IMR-90 (cell line): ENCODE results near the gene FAM83E. TPM values are rescaled to one million over a fixed set of nuclear protein-coding genes. Genes with fewer than 3 reads are reported as not detected.
A peak's percentile ranks its signal among the peaks of the same experiment; 100 is the strongest.

Experiments used
- ATAC-seq: fragments of 200-7000 bp; cut with Tn5 transposase; 2 replicates; pipeline ENCODE4 v1.9.1; 2020; ENCODE audit warnings: low read depth, mild to moderate bottlenecking, moderate library complexity
- BruUV-seq: library from RNA; stranded (reverse); fragments of 400-500 nt; replicated peaks from 2 replicates; lab custom pipeline; 2021; lab: Mats Ljungman, UMichigan
- CTCF ChIA-PET: fragments of 300-600 bp; formaldehyde crosslinking; extraction: SDS; loops from one replicate; lab custom pipeline; 2021; ENCODE audit warnings: antibody characterized with exemption; lab: Yijun Ruan, JAX
- POLR2A ChIA-PET: fragments of 300-600 bp; sonication (Branson Sonifier 250); formaldehyde crosslinking; loops from one replicate; lab custom pipeline; 2022; ENCODE audit warnings: antibody characterized with exemption; ENCODE audit not compliant: unreplicated experiment; lab: Charles Lee
- DNase-seq: peaks from one replicate; pipeline ENCODE4 v3.0.0; 2013
- H2AFZ ChIP-seq: replicated peaks from 2 replicates; pipeline ENCODE3; 2013; ENCODE audit warnings: low read length, mild to moderate bottlenecking; ENCODE audit not compliant: poor library complexity
- H2AK5ac ChIP-seq: 2 replicates; pipeline ENCODE4 v1.6.1; 2013; ENCODE audit warnings: low read depth, low read length, inconsistent platforms
- H2AK9ac ChIP-seq: replicated peaks from 2 replicates; pipeline ENCODE3; 2013; ENCODE audit warnings: mild to moderate bottlenecking, low read depth, low read length, moderate library complexity; ENCODE audit not compliant: poor library complexity
- H2BK120ac ChIP-seq: 2 replicates; pipeline ENCODE4 v1.6.1; 2013; ENCODE audit warnings: low read depth, low read length, inconsistent platforms
- H2BK15ac ChIP-seq: 3 replicates; pipeline ENCODE4 v1.6.1; 2013; ENCODE audit warnings: low read depth, low read length, inconsistent platforms
- H2BK20ac ChIP-seq: 2 replicates; pipeline ENCODE4 v1.6.1; 2013; ENCODE audit warnings: low read depth, mild to moderate bottlenecking, inconsistent platforms, low read length, moderate library complexity
- H2BK5ac ChIP-seq: 2 replicates; pipeline ENCODE4 v1.6.1; 2013; ENCODE audit warnings: mild to moderate bottlenecking, low read depth, low read length, inconsistent platforms; ENCODE audit not compliant: poor library complexity, severe bottlenecking
- H3K14ac ChIP-seq: replicated peaks from 2 replicates; pipeline ENCODE4 v1.6.1; 2013; ENCODE audit warnings: low read depth, low read length, inconsistent platforms
- H3K18ac ChIP-seq: 2 replicates; pipeline ENCODE4 v1.6.1; 2013; ENCODE audit warnings: low read depth, low read length, control low read depth
- H3K23ac ChIP-seq: 2 replicates; pipeline ENCODE4 v1.6.1; 2013; ENCODE audit warnings: low read depth, low read length, inconsistent platforms
- H3K27ac ChIP-seq: 2 replicates; pipeline ENCODE4 v1.5.1; 2013; ENCODE audit warnings: mild to moderate bottlenecking, control low read depth, low read length; ENCODE audit not compliant: insufficient read depth
- H3K27me3 ChIP-seq: 2 replicates; pipeline ENCODE4 v1.6.1; 2013; ENCODE audit warnings: low read length; ENCODE audit not compliant: control insufficient read depth, insufficient read depth
- H3K36me3 ChIP-seq: 2 replicates; pipeline ENCODE4 v1.6.1; 2013; ENCODE audit warnings: low read length, mixed read lengths; ENCODE audit not compliant: control insufficient read depth, insufficient read depth
- H3K4ac ChIP-seq: 2 replicates; pipeline ENCODE4 v1.6.1; 2013; ENCODE audit warnings: low read depth, low read length, inconsistent platforms
- H3K4me1 ChIP-seq: 2 replicates; pipeline ENCODE4 v1.6.1; 2013; ENCODE audit warnings: low read length, mixed read lengths; ENCODE audit not compliant: control insufficient read depth, insufficient read depth
- H3K4me2 ChIP-seq: 2 replicates; pipeline ENCODE4 v1.6.1; 2013; ENCODE audit warnings: low read depth, mild to moderate bottlenecking, control low read depth, low read length, moderate library complexity
- H3K4me3 ChIP-seq: 2 replicates; pipeline ENCODE4 v1.5.1; 2013; ENCODE audit warnings: low read depth, mild to moderate bottlenecking, control low read depth, low read length, moderate library complexity; ENCODE audit not compliant: insufficient read depth
- H3K56ac ChIP-seq: 2 replicates; pipeline ENCODE4 v1.6.1; 2013; ENCODE audit warnings: low read length, inconsistent platforms; ENCODE audit not compliant: insufficient read depth; ENCODE audit errors: extremely low read depth
- H3K79me1 ChIP-seq, 2 experiments: 2 replicates each; pipeline ENCODE4 v1.6.1; 2013; ENCODE audit warnings: low read length in 2 of 2, inconsistent platforms in 1 of 2, low read depth in 1 of 2
- H3K9ac ChIP-seq: 2 replicates; pipeline ENCODE4 v1.6.1; 2013; ENCODE audit warnings: low read depth, low read length, control low read depth
- H3K9me1 ChIP-seq: 2 replicates; pipeline ENCODE4 v1.6.1; 2013; ENCODE audit warnings: low read length, inconsistent platforms; ENCODE audit not compliant: insufficient read depth
- H3K9me3 ChIP-seq: 2 replicates; pipeline ENCODE4 v1.6.1; 2013; ENCODE audit warnings: low read length; ENCODE audit not compliant: control insufficient read depth, insufficient read depth
- H4K20me1 ChIP-seq: 2 replicates; pipeline ENCODE4 v1.6.1; 2013; ENCODE audit warnings: low read length, inconsistent platforms; ENCODE audit not compliant: insufficient read depth
- H4K5ac ChIP-seq: 2 replicates; pipeline ENCODE4 v1.6.1; 2013; ENCODE audit warnings: mild to moderate bottlenecking, low read depth, low read length, control low read depth
- H4K8ac ChIP-seq, 2 experiments: 2 replicates each; pipeline ENCODE4 v1.6.1; 2013; ENCODE audit warnings: low read depth in 2 of 2, low read length in 2 of 2, control low read depth in 1 of 2, inconsistent platforms in 1 of 2
- H4K91ac ChIP-seq: 2 replicates; pipeline ENCODE4 v1.6.1; 2013; ENCODE audit warnings: low read depth, low read length, inconsistent platforms; ENCODE audit not compliant: insufficient read depth
- BHLHE40 ChIP-seq: fragments of 150-350 bp; IDR thresholded peaks from 2 replicates; pipeline ENCODE4 v1.6.1; 2016; ENCODE audit warnings: mild to moderate bottlenecking, low read depth, low read length
- MAZ ChIP-seq: IDR thresholded peaks from 2 replicates; pipeline ENCODE4 v1.6.1; 2012; ENCODE audit warnings: low read depth, mild to moderate bottlenecking, low read length, improper control_type of control experiment, moderate library complexity, borderline replicate concordance
- MXI1 ChIP-seq: IDR thresholded peaks from 2 replicates; pipeline ENCODE4 v1.6.1; 2012; ENCODE audit warnings: low read depth, mild to moderate bottlenecking, low read length, moderate library complexity, borderline replicate concordance
- WGBS, 2 experiments: methylation state at CpG; one replicate each; pipeline versions ENCODE4 v1.1.5 to v1.1.7; 2013; ENCODE audit warnings: missing lambda C conversion rate in 2 of 2; ENCODE audit not compliant: insufficient read length in 1 of 2; ENCODE audit errors: extremely low coverage in 2 of 2; 5-methylcytosine and 5-hydroxymethylcytosine counted together
- dilution Hi-C: fragments of 300-500 bp; cut with HindIII; formaldehyde crosslinking; loops from one replicate; pipeline ENCODE4 v1.14.3; 2018; ENCODE audit warnings: low sequenced_read_pairs; ENCODE audit not compliant: unreplicated experiment
- in situ Hi-C: fragments of 300-500 bp; cut with MboI; formaldehyde crosslinking; loops from 3 replicates; pipeline ENCODE4 v1.14.3; 2019; ENCODE audit warnings: low sequenced_read_pairs, inconsistent platforms, mixed read lengths
- intact Hi-C: fragments of 100-400 bp; cut with micrococcal nuclease; formaldehyde crosslinking; loops from 2 replicates; pipeline ENCODE4 v1.10.0; 2022
- polyA plus RNA-seq, 3 experiments: library from polyadenylated mRNA; depleted of rRNA; stranded (reverse); fragments of >200 nt; gene quantifications; 2 replicates each; pipeline ENCODE4 v1.2.3, GENCODE V29; 2012; ENCODE audit warnings: low replicate concordance in 1 of 3
- total RNA-seq: library from RNA; depleted of rRNA; stranded (reverse); fragments of >200 nt; gene quantifications from 2 replicates; pipeline ENCODE4 v1.2.3, GENCODE V29; 2012

The FAM83E gene
- total and polyA plus RNA-seq, 2 of the 4 experiments (the other 2 are of a cell fraction): 0.05 to 0.36 TPM

DNA sequence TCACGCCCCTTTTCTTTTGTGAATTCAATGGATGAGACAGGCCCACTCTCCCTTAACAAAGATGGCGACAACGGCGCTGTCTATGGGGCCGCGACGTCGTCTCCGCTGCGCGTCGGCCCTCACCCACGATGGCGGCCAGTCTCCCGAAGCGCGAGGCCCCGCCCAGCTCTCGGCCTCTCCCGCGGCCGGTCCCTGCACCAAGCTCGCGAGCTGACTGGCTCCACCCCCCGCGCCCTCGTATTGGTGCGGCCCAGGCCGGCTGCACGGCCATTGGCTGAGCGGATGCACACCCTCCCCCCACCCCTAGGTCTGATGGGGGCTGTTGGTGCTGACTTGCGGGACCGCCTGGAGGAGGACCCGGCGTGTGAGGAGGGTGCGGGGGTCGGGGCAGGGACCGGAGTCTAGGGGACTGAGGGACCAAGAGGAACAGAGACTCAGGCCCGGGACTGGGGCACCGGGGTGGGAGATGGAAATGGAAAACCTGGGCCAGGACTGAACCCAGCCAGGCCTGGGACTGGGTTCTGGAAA is 9.3 kb upstream of the FAM83E start:
- Histone ChIP-seq H2AK9ac (peak overlapping the region; percentile 94), H3K4me1 (peaks cover 7% of the 10 kb centered on the region), H3K18ac (peak overlapping the region; percentile 34; the same call in 1 of the 2 replicates), H3K36me3 (peaks cover 6% of the 10 kb centered on the region; the same call in 1 of the 2 replicates), H2AK5ac (peak overlapping the region; percentile 38), H2BK15ac (0 out of 3 replicates have a peak overlapping the region, but pooled peaks have one; percentile 17), H2BK20ac (no peak overlapping the region), H3K14ac (peak overlapping the region; percentile 91), H4K20me1 (no peaks in the 10 kb centered on the region), H3K23ac (peak overlapping the region; percentile 77; the same call in 1 of the 2 replicates), H3K27ac (peak overlapping the region; percentile 84), H2AFZ (peak overlapping the region; percentile 87), H3K9me1 (peaks cover 4% of the 10 kb centered on the region), H3K79me1 (peaks cover 13 to 35% of the 10 kb centered on the region in 2 experiments), H2BK5ac (peak overlapping the region; percentile 75), H4K91ac (peak overlapping the region; percentile 84), H3K4me3 (peak overlapping the region; percentile 49), H2BK120ac (0 out of 2 replicates have a peak overlapping the region, but pooled peaks have one; percentile 38), H3K4me2 (peak overlapping the region; percentile 90), H3K4ac (peak overlapping the region; percentile 91), H3K9me3 (no peaks in the 10 kb centered on the region), H4K5ac (peak overlapping the region; percentile 66; the same call in 1 of the 2 replicates), H3K9ac (peak overlapping the region; percentile 87), H4K8ac (peak overlapping the region; percentile 88 to 94), H3K56ac (peak overlapping the region; percentile 82), H3K27me3 (no peaks in the 10 kb centered on the region)
- BruUV-seq: no TSS peak
- peak; percentile 97 for DNase-seq
- dilution Hi-C loops (no loop called here), intact Hi-C loops (no loop called here), in situ Hi-C loops (no loop called here)
- TF ChIP-seq BHLHE40 (no peak), MAZ (peak; percentile 80; the same call in 1 of the 2 replicates), MXI1 (0 out of 2 replicates have a peak, but pooled peaks have one; percentile 16)
- CTCF ChIA-PET: no interaction called here
- POLR2A ChIA-PET: interaction anchor here (0.6 kb wide), 1 partner anchor 250 kb away, joined by 17 read pairs; no protein-coding TSS in a partner anchor
- no CpG with 5 or more reads among the region's 40 CpGs for WGBS, 2 experiments
- ATAC-seq: peak; percentile 89
